ENCODE measurements around the gene ZNF317.

DNA sequence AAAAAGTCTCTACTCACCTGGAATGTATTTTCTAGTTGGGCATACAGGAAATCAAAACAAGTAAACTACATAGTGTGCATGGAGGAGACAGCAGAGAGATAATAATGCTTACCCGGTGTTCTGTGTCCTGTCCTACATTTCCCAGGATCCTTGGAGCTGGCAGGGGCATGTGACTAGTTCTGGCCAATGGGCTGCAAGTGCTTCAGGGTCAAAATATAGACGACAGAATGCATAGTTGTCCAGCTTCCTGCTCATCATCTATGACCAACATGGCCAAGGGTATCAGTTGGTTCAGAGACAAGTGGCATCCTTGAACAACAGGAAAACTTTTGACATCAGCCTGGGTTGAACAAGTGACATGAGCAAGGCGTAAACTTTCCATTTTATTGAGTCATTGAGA, 8.5 kb downstream of the ZNF317 start:
- TF ChIP-seq, protein P1, sequence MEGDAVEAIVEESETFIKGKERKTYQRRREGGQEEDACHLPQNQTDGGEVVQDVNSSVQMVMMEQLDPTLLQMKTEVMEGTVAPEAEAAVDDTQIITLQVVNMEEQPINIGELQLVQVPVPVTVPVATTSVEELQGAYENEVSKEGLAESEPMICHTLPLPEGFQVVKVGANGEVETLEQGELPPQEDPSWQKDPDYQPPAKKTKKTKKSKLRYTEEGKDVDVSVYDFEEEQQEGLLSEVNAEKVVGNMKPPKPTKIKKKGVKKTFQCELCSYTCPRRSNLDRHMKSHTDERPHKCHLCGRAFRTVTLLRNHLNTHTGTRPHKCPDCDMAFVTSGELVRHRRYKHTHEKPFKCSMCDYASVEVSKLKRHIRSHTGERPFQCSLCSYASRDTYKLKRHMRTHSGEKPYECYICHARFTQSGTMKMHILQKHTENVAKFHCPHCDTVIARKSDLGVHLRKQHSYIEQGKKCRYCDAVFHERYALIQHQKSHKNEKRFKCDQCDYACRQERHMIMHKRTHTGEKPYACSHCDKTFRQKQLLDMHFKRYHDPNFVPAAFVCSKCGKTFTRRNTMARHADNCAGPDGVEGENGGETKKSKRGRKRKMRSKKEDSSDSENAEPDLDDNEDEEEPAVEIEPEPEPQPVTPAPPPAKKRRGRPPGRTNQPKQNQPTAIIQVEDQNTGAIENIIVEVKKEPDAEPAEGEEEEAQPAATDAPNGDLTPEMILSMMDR (IDR thresholded peaks at IDR 0.05 in 4 of 5, conservative IDR thresholded peaks at IDR 0.05 in 1 of 5): no peak
- no peak for TF ChIP-seq POLR2A (IDR thresholded peaks at IDR 0.05)

All from gastrocnemius medialis (tissue), 4 donors.